Ascending aorta (tissue), 2 donors: ENCODE measurements around the gene SAAL1. TPM values are rescaled to one million over a fixed set of nuclear protein-coding genes. Genes with fewer than 3 reads are reported as not detected.

Source experiments
- DNase-seq, 2 donors: peaks; one replicate each; pipeline ENCODE4 v3.0.0-alpha.2; 2019; ENCODE audit warnings: low spot score in 2 of 2
- H3K27ac ChIP-seq, 2 donors: fragments of 200-600 bp; sonication (generic); one replicate each; pipeline ENCODE4 v1.5.1; 2016 to 2017; ENCODE audit warnings: mild to moderate bottlenecking in 1 of 2
- H3K27me3 ChIP-seq: fragments of 200-600 bp; sonication (generic); one replicate; pipeline ENCODE4 v1.5.1; 2017
- H3K36me3 ChIP-seq, 2 donors: fragments of 200-600 bp; sonication (generic); one replicate each; pipeline ENCODE4 v1.5.1; 2016
- H3K4me1 ChIP-seq, 2 donors: fragments of 200-600 bp; sonication (generic); one replicate each; pipeline ENCODE4 v1.5.1; 2016 to 2017; ENCODE audit warnings: mild to moderate bottlenecking in 1 of 2
- H3K4me3 ChIP-seq, 2 donors: fragments of 200-600 bp; sonication (generic); one replicate each; pipeline ENCODE4 v1.5.1; 2016 to 2017; ENCODE audit warnings: mild to moderate bottlenecking in 1 of 2
- H3K9me3 ChIP-seq, 2 donors: fragments of 200-600 bp; sonication (generic); one replicate each; pipeline ENCODE4 v1.5.1; 2016
- intact Hi-C: fragments of 100-400 bp; cut with DNase I; formaldehyde crosslinking; loops from one replicate; pipeline ENCODE4 v1.15.1; 2023
- total RNA-seq: library from RNA; depleted of rRNA; stranded (reverse); fragments of >200 nt; gene quantifications from one replicate; pipeline ENCODE4 v1.1.0, GENCODE V29; 2016
- TF ChIP-seq, protein P1 (sequence below), 3 experiments: fragments of 200-600 bp in 2 of 3; fragments of 450-650 bp in 1 of 3; sonication (generic) in 2 of 3; IDR thresholded peaks; one replicate each; pipeline ENCODE4 v1.5.1; 2016 to 2019; ENCODE audit warnings: antibody characterized with exemption in 3 of 3, mild to moderate bottlenecking in 1 of 3, moderate library complexity in 1 of 3

Gene SAAL1
- total RNA-seq, 1 donor from 2014 or later, result 29.1 TPM

DNA sequence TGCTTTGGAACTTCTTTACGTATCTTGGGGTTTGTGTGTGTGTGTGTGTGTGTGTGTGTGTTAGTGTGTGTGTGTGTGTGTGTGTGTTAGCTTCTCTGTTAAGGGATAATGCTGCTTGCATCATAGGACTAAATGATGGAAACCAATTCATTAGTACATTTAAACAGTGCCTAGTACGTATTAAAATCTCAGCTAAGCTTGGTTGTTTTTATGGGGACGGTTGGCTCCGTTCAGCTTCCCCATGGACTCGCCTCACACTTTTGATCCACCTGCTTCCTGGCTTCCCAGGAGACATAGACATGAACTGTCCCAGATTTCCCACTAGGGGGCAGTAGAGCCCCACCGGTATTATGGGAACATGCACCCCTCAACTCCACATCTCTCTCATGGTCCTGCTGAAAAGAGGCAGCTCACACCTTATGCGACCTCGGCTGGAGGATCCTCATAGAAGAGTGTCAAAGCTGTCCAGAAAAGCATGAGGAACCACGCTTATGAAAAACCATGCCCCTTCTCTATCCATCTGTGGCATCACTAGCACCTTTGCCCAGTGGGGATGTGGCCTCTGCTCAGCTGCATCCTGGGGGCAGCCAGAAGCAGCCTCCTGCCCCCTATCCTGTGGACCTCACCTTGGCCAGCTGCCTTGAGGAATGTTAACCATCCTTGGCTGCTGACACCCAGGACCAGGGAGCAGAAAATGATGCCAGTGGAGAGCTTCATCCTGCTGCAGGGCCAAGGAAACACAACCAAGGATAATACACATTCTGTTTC, 9.7 kb upstream of the SAAL1 start:
- Histone ChIP-seq H3K27me3 (no peaks in the 10 kb centered on the region), H3K9me3 (no peaks in the 10 kb centered on the region), H3K36me3 (no peaks in the 10 kb centered on the region), H3K27ac (no peak overlapping the region), H3K4me3 (no peak overlapping the region), H3K4me1 (no peaks in the 10 kb centered on the region)
- DNase-seq, result peak in 1 of 2 donors; percentile 69
- TF ChIP-seq, protein P1, sequence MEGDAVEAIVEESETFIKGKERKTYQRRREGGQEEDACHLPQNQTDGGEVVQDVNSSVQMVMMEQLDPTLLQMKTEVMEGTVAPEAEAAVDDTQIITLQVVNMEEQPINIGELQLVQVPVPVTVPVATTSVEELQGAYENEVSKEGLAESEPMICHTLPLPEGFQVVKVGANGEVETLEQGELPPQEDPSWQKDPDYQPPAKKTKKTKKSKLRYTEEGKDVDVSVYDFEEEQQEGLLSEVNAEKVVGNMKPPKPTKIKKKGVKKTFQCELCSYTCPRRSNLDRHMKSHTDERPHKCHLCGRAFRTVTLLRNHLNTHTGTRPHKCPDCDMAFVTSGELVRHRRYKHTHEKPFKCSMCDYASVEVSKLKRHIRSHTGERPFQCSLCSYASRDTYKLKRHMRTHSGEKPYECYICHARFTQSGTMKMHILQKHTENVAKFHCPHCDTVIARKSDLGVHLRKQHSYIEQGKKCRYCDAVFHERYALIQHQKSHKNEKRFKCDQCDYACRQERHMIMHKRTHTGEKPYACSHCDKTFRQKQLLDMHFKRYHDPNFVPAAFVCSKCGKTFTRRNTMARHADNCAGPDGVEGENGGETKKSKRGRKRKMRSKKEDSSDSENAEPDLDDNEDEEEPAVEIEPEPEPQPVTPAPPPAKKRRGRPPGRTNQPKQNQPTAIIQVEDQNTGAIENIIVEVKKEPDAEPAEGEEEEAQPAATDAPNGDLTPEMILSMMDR (IDR thresholded peaks at IDR 0.05), result peak; percentile 58 to 85 (median 75)
- intact Hi-C loops, result loop anchor here (2.0 to 10.0 kb wide), 2 partner anchors 381 to 617 kb away; partner anchors contain the start of gene KCNC1

DNA sequence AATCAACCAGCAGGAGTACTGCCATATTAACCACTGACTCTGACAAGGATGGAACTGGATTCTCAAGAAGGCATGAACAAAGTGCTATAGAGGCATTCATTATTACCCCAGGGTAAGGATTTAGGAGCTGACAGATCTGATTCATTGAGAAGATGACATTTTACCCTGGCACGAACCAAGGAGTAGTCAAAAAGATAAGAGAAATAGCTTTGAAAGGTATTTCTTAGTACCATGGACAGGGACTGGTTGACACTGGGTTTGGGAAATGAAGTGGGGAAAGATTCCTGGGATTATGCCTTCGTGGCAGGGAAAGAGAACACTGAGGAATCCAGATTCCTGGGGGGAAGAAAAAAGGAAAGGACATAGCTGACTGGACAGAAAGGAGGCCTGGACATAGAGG, 5.1 kb upstream of the SAAL1 start:
- TF ChIP-seq, protein P1 (IDR thresholded peaks at IDR 0.05), result no peak
- Histone ChIP-seq H3K27ac (no peak overlapping the region), H3K4me1 (no peaks in the 10 kb centered on the region), H3K36me3 (no peaks in the 10 kb centered on the region), H3K9me3 (no peaks in the 10 kb centered on the region), H3K4me3 (no peak overlapping the region), H3K27me3 (no peaks in the 10 kb centered on the region)
- intact Hi-C loops, result loop anchor here (10.0 kb wide), 1 partner anchor 376 kb away; the partner anchor contains the start of gene KCNC1
- no peak for DNase-seq

- Histone ChIP-seq H3K4me1 (peaks cover 0 to 5% of the 10 kb centered on the region in 2 donors), H3K27me3 (no peaks in the 10 kb centered on the region), H3K4me3 (no peak overlapping the region), H3K36me3 (peaks cover 0 to 2% of the 10 kb centered on the region in 2 donors), H3K9me3 (no peaks in the 10 kb centered on the region), H3K27ac (no peak overlapping the region)
- TF ChIP-seq, protein P1 (IDR thresholded peaks at IDR 0.05), result no peak
- intact Hi-C loops, result loop anchor here (5.0 kb wide), 2 partner anchors 61 to 116 kb away; partner anchors contain the start of gene TPH1
- DNase-seq, result no peak
Observed at GRCh38 chr11:18108254-18108653, 2.4 kb upstream of the SAAL1 start.

- intact Hi-C loops, result loop anchor here (1.0 to 5.0 kb wide), 3 partner anchors 59 to 114 kb away; partner anchors contain the start of genes SERGEF and TPH1
- no peak for DNase-seq
- Histone ChIP-seq H3K9me3 (no peaks in the 10 kb centered on the region), H3K4me1 (peaks cover 0 to 5% of the 10 kb centered on the region in 2 donors), H3K36me3 (peaks cover 6 to 16% of the 10 kb centered on the region in 2 donors), H3K27ac (no peak overlapping the region), H3K4me3 (peak overlapping the region; percentile 72 to 92), H3K27me3 (no peaks in the 10 kb centered on the region)
- TF ChIP-seq, protein P1 (IDR thresholded peaks at IDR 0.05), result no peak
Observed at GRCh38 chr11:18106688-18107087, 806 bp upstream of the SAAL1 start.

GRCh38 chr11:18105086-18105801, 638 bp downstream of the SAAL1 start:
- Histone ChIP-seq H3K27ac (peak overlapping the region; percentile 42 to 54), H3K4me3 (peak overlapping the region; percentile 72 to 92), H3K27me3 (no peaks in the 10 kb centered on the region), H3K4me1 (peaks cover 0 to 5% of the 10 kb centered on the region in 2 donors), H3K9me3 (no peaks in the 10 kb centered on the region), H3K36me3 (peaks cover 11 to 27% of the 10 kb centered on the region in 2 donors)
- DNase-seq, result no peak
- intact Hi-C loops, result loop anchor here (5.0 kb wide), 2 partner anchors 58 to 113 kb away; partner anchors contain the start of gene TPH1
- TF ChIP-seq, protein P1 (IDR thresholded peaks at IDR 0.05), result no peak
